Stomach (tissue), 9 donors: Measurements from ENCODE around the gene CHAF1B. TPM values are rescaled to one million over a fixed set of nuclear protein-coding genes. Genes with fewer than 3 reads are reported as not detected.

ENCODE experiments used
- DNase-seq, 2 donors: peaks; one replicate each; pipeline versions ENCODE4 v3.0.0 to v3.0.0-alpha.2; 2013 to 2019
- H3K27ac ChIP-seq, 5 donors: fragments of 200-600 bp in 4 of 5; sonication (generic) in 4 of 5; one replicate each; pipeline ENCODE4 v1.5.1; 2013 to 2019; ENCODE audit warnings: mild to moderate bottlenecking in 1 of 5, moderate library complexity in 1 of 5
- H3K27me3 ChIP-seq, 3 donors: fragments of 200-600 bp; sonication (generic); one replicate each; pipeline ENCODE4 v1.5.1; 2017 to 2019; ENCODE audit warnings: mixed run types in 1 of 3
- H3K36me3 ChIP-seq, 4 donors: fragments of 200-600 bp; sonication (generic); 1 replicate in 3 of 4; 2 replicates in 1 of 4; pipeline ENCODE4 v1.5.1; 2016 to 2019
- H3K4me1 ChIP-seq, 4 donors: fragments of 200-600 bp; sonication (generic); one replicate each; pipeline ENCODE4 v1.5.1; 2016 to 2019
- H3K4me3 ChIP-seq, 4 donors: fragments of 200-600 bp; sonication (generic) in 3 of 4; one replicate each; pipeline ENCODE4 v1.5.1; 2016 to 2019; ENCODE audit warnings: mild to moderate bottlenecking in 1 of 4
- H3K9me3 ChIP-seq, 4 donors: fragments of 200-600 bp; sonication (generic); one replicate each; pipeline ENCODE4 v1.5.1; 2016 to 2019
- CTCF ChIP-seq, 7 experiments: fragments of 450-650 bp in 4 of 7; fragments of 200-600 bp in 3 of 7; sonication (generic) in 3 of 7; IDR thresholded peaks; one replicate each; pipeline ENCODE4 v1.5.1; 2016 to 2019; ENCODE audit warnings: antibody characterized with exemption in 7 of 7, control low read depth in 2 of 7, mild to moderate bottlenecking in 1 of 7
- EP300 ChIP-seq: sonication (generic); formaldehyde crosslinking; IDR thresholded peaks from one replicate; pipeline ENCODE4 v1.6.1; 2017; ENCODE audit warnings: antibody characterized with exemption
- POLR2A ChIP-seq, 4 donors: fragments of 450-650 bp; IDR thresholded peaks; one replicate each; pipeline ENCODE4 v1.6.1; 2016; ENCODE audit warnings: antibody characterized with exemption in 4 of 4, control low read depth in 2 of 4, mild to moderate bottlenecking in 1 of 4, moderate library complexity in 1 of 4
- POLR2AphosphoS5 ChIP-seq, 3 donors: sonication (generic); formaldehyde crosslinking; IDR thresholded peaks; one replicate each; pipeline ENCODE4 v1.6.1; 2016; ENCODE audit warnings: antibody characterized with exemption in 3 of 3
- WGBS, 5 donors: extraction: QIAGEN DNeasy Blood & Tissue Kit in 3 of 5; methylation state at CpG; one replicate each; pipeline versions ENCODE4 v1.1.5 to v1.1.7; 2013 to 2018; 5-methylcytosine and 5-hydroxymethylcytosine counted together
- intact Hi-C: fragments of 100-400 bp; cut with DNase I; formaldehyde crosslinking; loops from one replicate; pipeline ENCODE4 v1.15.1; 2023; ENCODE audit warnings: low total_unique reads
- polyA plus RNA-seq, 3 donors: library from polyadenylated mRNA; stranded (reverse); fragments of 200-250 nt; gene quantifications; one replicate each; pipeline ENCODE4 v1.2.3, GENCODE V29; 2013
- total RNA-seq, 5 donors: library from RNA; depleted of rRNA; stranded (reverse); fragments of >200 nt; gene quantifications; one replicate each; pipeline versions ENCODE4 v1.1.0 to v1.2.3, GENCODE V29; 2014 to 2016
- donor health status: healthy with polysubstance abuse.
- donor health status: Bipolar disorder and iron deficiency.
- donor health status: healthy.

CHAF1B gene
- total and polyA plus RNA-seq, 8 donors = 0.29 to 15.2 (median 1.4) TPM

DNA sequence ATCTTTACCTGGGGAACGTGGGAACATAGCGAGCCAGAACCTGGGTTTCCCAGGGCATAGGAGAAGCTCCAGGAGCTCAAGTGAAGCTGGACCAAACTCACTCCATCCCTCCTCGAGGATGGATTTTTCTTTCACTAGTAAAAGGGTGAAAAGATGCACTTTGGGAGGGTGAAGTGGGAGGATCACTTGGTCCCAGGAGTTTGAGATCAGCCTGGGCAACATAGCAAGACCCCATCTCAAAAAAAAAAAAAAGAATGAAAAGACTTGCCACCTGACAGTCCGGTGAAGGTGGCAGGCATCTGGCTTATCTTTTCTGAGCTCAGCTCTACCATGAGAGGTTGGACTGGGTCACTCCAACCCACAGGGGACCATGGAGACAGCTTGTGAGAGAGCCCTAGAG is 42.3 kb downstream of the CHAF1B start:
- WGBS, 5 donors = 75 to 89% (median 80%) methylated on average over 4 of the region's 4 CpGs
- intact Hi-C loops = no loop called here

GRCh38 chr21:36428761-36429432 is 43.7 kb downstream of the CHAF1B start:
- DNase-seq = no peak
- H3K27me3 ChIP-seq = no peaks in the 10 kb centered on the region
- peaks cover 13 to 32% (median 19%) of the 10 kb centered on the region in 4 donors for H3K4me1 ChIP-seq
- H3K9me3 ChIP-seq = no peaks in the 10 kb centered on the region
- H3K36me3 ChIP-seq = no peaks in the 10 kb centered on the region
- H3K27ac ChIP-seq = peak overlapping the region in 4 of 5 donors; percentile 52 to 80 (median 76)
- H3K4me3 ChIP-seq = no peak overlapping the region
- 85 to 97% (median 88%) methylated on average over 10 to 12 of the region's 12 CpGs for WGBS, 5 donors
- intact Hi-C loops = no loop called here
- no peak for TF ChIP-seq EP300
- no peak for TF ChIP-seq CTCF (IDR thresholded peaks at IDR 0.05)
- TF ChIP-seq POLR2AphosphoS5 (IDR thresholded peaks at IDR 0.05) = no peak
- no peak for TF ChIP-seq POLR2A (IDR thresholded peaks at IDR 0.05)

More for the DNA sequence above, 42.3 kb downstream of the CHAF1B start:
- Histone ChIP-seq H3K4me3 (no peak overlapping the region), H3K27ac (no peak overlapping the region), H3K9me3 (no peaks in the 10 kb centered on the region), H3K36me3 (no peaks in the 10 kb centered on the region), H3K27me3 (no peaks in the 10 kb centered on the region), H3K4me1 (peaks cover 13 to 32% (median 20%) of the 10 kb centered on the region in 4 donors)
- no peak for TF ChIP-seq CTCF (IDR thresholded peaks at IDR 0.05)
- no peak for TF ChIP-seq POLR2AphosphoS5 (IDR thresholded peaks at IDR 0.05)
- no peak for TF ChIP-seq EP300
- TF ChIP-seq POLR2A (IDR thresholded peaks at IDR 0.05) = no peak
- no peak for DNase-seq

DNA sequence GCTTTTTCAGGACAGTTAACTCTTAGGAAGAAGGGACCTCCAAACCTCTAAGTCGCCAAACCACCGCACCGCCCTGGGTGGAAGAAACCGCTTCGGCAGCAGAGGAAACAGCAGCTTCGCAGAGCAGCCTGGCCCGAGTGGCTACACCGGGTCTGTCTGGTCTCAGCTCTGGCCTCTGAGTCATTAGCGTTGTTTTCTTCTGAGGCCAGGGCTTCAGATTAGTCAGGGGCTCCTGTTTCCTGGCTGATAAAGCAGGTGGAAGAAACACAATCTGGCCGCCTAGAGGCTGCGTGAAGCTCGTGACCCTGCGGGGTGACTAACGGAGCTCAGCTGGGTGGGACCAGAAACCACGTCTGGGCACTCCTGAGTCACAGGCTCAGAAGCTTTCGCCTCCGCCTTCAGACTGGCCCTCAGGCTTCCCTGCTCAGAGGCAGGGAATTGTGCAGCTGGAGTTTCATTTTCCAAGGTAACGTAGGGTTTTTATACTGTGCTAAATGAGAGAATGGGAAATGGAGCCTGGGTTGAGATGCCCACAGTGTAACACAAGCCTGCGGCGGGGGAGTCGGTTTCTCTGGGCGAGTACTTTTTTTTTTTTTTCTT is 44.9 kb downstream of the CHAF1B start:
- Histone ChIP-seq H3K27me3 (no peaks in the 10 kb centered on the region), H3K36me3 (no peaks in the 10 kb centered on the region), H3K4me3 (peak overlapping the region in 3 of 4 donors; percentile 17 to 33 (median 26)), H3K9me3 (no peaks in the 10 kb centered on the region), H3K27ac (peak overlapping the region; percentile 15 to 80 (median 75)), H3K4me1 (peaks cover 13 to 32% (median 19%) of the 10 kb centered on the region in 4 donors)
- 9 to 17% (median 11%) methylated on average over 17 to 22 of the region's 22 CpGs for WGBS, 5 donors
- TF ChIP-seq POLR2AphosphoS5 (IDR thresholded peaks at IDR 0.05) (peak; percentile 50 to 93 (median 86)), POLR2A (IDR thresholded peaks at IDR 0.05) (no peak), EP300 (no peak), CTCF (IDR thresholded peaks at IDR 0.05) (peak in 1 of 7 experiments; percentile 4)
- DNase-seq = peak; percentile 84 to 95
- intact Hi-C loops = no loop called here

- Histone ChIP-seq H3K4me1 (peaks cover 13 to 32% (median 19%) of the 10 kb centered on the region in 4 donors), H3K4me3 (peak overlapping the region in 2 of 4 donors; percentile 26 to 33), H3K36me3 (no peaks in the 10 kb centered on the region), H3K27ac (peak overlapping the region in 4 of 5 donors; percentile 52 to 80 (median 76)), H3K9me3 (no peaks in the 10 kb centered on the region), H3K27me3 (no peaks in the 10 kb centered on the region)
- 50 to 64% (median 53%) methylated on average over 4 of the region's 4 CpGs for WGBS, 5 donors
- TF ChIP-seq POLR2AphosphoS5 (IDR thresholded peaks at IDR 0.05) (no peak), CTCF (IDR thresholded peaks at IDR 0.05) (no peak), EP300 (no peak), POLR2A (IDR thresholded peaks at IDR 0.05) (no peak)
- no peak for DNase-seq
- intact Hi-C loops = no loop called here
Observed at GRCh38 chr21:36430841-36431240, 45.6 kb downstream of the CHAF1B start.
